Measurements from ENCODE around the gene KCNJ12. TPM values are rescaled to one million over a fixed set of nuclear protein-coding genes. Genes with fewer than 3 reads are reported as not detected.
"Not testable (repeated sequence)": the region's sequence is repeated elsewhere in the genome, so short reads cannot be mapped to it uniquely, and the experiment has no call there.

The KCNJ12 gene
- total RNA-seq, 1 donor = 1.7 TPM

DNA sequence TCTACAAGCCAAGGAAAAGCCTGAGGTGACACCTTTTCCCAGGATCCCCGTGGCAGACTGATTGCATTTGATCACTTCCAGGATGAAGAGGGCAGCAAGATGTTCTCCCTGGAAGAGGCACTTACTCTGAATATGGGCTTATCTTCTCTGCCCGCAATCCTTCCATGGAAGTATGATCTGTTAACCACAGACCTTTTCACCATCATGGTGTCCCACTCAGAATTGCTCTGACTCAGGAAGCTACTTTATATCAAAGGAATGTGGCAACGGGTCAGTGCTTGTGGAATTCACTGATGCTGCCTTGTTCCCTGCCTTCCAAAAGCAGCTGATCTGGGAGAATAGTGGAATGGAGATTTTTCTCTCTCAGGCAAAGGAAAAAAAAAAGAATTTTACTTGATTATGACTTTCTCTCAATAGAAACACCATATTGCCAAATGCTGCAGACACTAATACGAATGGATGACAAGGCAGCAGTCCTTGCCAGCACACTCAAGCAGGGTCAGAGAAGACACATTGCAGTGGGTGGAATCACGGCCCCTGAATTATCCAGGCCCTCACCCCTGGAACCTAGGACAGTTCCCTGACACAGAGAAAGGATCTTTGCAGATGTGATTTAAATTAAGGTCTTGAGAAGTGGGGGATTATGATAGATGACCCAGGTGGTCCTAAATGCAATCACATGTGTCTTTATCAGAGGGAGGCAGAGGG, 53.9 kb downstream of the KCNJ12 start:
- peak; percentile 60 for DNase-seq (ENCODE audit: low read depth)
- H3K4me3 ChIP-seq (ENCODE audit: low read depth, low read length) = not testable (repeated sequence)

DNA sequence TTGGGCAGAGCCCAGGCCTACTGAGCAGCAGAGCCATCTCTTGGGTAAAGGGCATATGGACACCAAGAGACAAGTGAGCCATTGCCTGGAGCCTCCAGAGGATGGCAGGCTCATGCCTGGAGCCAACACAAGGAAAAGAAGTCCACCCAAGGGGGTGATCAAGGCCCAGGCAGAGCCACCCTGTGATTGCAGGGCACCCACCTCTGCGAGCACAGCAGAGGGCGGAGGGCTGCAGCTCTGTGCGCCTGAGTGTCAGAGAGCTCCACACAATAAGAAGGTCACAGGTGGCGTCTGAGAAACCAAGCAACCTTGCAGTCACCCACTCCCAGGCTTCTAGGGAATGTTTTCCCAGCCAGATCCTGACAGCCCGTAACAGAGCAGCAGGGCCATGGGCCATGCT, 57.8 kb downstream of the KCNJ12 start:
- not testable (repeated sequence) for DNase-seq (ENCODE audit: low read depth); H3K4me3 ChIP-seq (ENCODE audit: low read depth, low read length)

DNA sequence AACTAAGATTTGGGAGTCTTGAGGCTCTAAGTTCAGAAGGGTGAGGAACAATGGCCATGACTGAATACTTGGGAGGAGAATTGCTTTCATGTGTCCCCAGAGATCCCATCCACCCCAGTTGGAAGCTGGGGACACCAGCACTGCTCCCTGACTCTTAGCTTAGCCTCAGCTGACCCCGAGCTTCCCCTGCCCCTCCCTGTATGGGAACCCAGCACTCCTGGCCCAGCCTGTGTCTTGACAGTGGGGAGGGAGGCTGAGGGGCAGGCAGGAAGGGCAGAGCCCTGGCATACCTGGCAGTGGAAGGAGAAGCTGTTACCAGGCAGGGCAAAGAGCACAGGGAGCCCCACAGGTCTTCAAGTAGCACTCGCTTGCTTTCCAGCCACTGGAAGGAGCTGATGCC, 58.8 kb downstream of the KCNJ12 start:
- not testable (repeated sequence) for H3K4me3 ChIP-seq (ENCODE audit: low read depth, low read length)

DNA sequence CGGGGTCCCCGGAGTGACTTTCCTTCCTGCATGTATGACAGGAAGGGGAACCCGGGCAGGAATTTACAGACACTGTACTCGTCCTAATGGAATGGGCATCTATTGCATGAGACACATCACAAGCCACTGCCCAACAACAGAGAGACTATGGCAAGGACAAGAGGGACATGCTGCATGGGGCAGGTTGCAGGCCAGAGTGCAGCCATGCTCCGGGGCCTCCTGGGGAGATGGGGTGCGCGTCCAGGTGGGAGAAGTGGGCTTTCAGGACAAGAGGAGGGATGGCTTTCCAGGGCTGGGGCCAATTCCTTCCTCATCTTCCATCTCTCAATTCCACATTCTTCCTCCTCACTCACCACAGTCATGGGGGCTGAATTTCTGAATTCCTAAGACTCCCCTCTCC, 60.3 kb downstream of the KCNJ12 start:
- DNase-seq (ENCODE audit: low read depth); H3K4me3 ChIP-seq (ENCODE audit: low read depth, low read length): not testable (repeated sequence)

More for the DNA sequence above, 58.8 kb downstream of the KCNJ12 start:
- not testable (repeated sequence) for DNase-seq (ENCODE audit: low read depth)

DNA sequence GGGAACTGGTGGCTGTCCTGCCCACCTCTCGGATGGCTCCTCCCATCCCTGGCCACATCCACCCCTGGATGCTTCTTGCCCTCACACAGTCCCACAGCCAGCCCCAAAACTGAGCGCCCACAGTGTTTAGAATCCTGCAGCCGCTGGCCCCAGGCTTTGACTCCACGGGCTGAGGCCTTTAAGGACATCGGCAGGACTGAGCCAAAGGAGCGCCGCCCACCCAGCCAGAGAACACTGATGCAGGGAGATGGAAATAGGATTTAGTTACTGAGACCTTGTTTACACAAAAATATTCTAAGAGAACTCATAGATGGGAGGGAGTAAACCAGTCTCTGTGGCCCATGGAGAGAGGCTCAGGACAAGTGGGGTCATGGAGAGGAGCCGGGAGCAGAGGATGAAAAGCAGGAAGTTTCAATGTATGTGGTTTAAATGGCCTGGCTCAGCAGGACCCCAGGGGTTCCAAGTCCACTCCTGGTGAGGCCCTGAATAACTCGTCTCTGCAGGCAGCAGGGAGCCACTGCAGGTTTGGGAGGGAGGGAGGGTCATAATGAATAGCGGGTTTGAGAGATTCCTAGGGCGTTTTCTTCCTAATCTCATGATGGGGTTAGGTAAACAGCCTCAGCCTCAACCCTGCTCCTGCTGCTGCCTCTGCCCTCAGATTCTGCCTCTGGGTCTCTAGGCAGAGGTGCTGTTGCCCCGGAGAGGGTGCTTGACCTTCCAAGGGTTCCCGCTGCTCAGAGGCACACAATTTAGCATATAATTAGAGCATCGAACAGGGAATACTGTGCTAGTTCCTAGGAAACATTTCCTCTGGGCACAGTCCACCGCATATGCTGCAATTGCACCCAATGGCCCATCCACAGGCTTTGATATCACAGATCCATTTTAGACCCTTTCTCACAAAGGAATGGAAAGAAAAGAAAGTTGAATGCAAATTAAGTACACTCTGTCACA, 61.0 kb downstream of the KCNJ12 start:
- not testable (repeated sequence) for DNase-seq (ENCODE audit: low read depth); H3K4me3 ChIP-seq (ENCODE audit: low read depth, low read length)

DNA sequence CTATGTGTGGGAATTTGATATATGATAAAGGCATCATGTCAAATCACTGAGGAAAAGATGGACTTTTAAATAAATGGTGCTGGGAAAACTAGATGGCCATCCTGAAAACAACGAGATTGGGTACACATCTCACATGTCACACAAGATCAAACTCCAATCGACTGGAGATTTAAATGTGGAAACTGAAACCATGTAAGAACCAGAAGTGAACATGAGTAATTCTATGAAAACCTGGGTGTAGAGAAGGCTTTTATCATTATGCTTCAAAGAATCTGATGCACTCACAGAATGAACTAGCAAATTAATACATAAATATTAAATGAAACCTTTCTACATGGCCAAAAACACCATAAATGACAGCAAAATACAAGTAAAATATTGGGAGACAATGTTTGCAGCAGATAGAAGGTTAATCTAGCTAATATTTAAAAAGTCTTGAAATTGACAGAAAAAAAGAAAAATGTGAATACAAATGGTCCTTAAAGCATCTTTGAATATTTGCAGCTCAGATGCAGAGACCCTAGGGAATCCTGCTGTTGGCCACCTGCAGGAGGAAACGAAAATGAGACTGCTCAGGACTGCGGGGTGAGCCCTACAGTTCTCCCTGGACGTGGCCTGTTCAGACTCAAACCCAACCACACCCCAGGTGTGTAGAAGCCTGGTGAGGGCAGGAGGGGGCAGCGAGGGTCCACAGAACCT, 62.3 kb downstream of the KCNJ12 start:
- not testable (repeated sequence) for DNase-seq (ENCODE audit: low read depth); H3K4me3 ChIP-seq (ENCODE audit: low read depth, low read length)

DNA sequence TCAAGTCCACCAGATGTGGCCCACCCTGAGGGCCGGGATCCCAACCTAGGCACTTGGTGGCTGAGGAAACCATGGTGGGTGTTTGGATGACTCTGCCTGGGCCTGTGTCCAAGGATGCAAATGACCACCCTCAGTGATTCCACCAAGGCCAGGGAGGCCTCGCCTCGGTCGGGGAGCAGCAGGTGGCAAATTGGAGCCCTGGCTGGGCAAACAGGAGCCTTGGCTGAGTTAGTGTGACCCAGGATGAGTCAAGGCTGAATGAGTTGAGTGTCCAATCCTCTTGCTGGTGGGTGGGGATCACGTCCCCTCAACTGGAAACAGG, 62.8 kb downstream of the KCNJ12 start:
- not testable (repeated sequence) for H3K4me3 ChIP-seq (ENCODE audit: low read depth, low read length)

DNA sequence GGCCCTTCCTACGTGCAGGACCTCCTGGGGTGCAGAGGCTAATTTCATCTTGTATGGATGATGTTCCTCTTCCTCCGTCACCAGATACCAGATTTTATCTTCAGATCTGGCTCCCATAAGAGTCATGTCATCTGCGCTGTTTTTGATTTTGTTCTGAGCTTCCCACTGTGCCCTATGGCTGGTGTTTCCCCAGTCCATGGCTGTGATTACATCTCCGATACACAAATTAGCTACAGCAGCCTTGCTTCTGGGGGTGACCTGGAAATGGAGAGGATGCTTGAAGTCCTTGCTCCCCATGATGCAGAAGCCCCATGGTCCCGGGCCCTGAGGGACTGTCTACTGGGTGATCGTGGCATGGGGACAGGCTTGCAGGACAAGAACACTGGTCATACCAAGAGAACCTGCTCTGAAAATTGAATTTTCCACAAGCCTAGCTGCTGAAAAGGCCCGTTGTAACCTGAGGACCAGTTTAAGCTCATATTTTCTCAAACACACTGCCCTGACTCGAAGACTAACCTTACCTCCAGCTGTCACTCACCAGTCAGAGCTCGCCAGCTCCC, 69.0 kb downstream of the KCNJ12 start:
- no peak overlapping the region for H3K4me3 ChIP-seq (ENCODE audit: low read depth, low read length)
- TF ChIP-seq, protein P1, sequence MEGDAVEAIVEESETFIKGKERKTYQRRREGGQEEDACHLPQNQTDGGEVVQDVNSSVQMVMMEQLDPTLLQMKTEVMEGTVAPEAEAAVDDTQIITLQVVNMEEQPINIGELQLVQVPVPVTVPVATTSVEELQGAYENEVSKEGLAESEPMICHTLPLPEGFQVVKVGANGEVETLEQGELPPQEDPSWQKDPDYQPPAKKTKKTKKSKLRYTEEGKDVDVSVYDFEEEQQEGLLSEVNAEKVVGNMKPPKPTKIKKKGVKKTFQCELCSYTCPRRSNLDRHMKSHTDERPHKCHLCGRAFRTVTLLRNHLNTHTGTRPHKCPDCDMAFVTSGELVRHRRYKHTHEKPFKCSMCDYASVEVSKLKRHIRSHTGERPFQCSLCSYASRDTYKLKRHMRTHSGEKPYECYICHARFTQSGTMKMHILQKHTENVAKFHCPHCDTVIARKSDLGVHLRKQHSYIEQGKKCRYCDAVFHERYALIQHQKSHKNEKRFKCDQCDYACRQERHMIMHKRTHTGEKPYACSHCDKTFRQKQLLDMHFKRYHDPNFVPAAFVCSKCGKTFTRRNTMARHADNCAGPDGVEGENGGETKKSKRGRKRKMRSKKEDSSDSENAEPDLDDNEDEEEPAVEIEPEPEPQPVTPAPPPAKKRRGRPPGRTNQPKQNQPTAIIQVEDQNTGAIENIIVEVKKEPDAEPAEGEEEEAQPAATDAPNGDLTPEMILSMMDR (IDR thresholded peaks at IDR 0.05; ENCODE audit: insufficient read depth, low read length) = no peak
- no peak for DNase-seq (ENCODE audit: low read depth)

More for the DNA sequence above, 62.8 kb downstream of the KCNJ12 start:
- DNase-seq (ENCODE audit: low read depth) = not testable (repeated sequence)

DNA sequence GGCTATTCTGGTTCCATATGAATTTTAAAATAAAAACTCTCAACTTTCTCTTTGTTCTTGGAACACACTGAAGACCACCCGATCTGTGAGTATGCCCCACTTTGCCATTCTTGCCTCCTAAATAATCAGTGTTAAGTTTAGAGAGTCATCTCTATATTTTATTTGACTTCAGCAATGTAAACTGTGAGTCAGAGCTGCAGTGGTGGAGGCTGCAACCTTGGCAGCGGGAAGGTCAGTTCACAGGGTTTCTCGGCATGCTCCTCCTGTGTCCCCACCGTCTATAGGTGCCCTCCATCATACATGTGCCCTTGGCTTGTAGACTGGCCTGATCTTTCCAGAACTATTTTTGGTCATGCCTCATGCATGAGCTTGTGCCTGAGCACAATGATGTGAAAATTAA, 71.4 kb downstream of the KCNJ12 start:
- DNase-seq (ENCODE audit: low read depth); H3K4me3 ChIP-seq (ENCODE audit: low read depth, low read length): not testable (repeated sequence)

DNA sequence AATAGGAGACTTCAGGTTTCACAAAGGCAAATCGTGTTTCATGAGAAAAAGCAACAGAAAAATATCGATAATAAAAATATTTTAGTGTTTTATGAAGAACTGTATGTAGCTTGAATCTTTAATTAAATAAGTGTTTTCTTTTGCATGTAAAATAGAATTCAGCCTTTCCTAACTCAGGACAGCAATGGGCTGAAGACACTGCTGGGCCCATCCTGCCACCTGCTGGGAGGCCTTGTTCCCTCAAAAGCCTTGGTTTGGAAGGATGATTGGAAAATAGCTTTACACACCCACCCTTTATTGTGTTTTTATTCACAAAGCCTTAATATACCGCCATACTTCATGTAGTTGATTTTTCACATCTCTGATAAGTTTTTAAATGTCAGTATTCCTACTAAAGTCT, 73.7 kb downstream of the KCNJ12 start:
- not testable (repeated sequence) for H3K4me3 ChIP-seq (ENCODE audit: low read depth, low read length)
- TF ChIP-seq, protein P1 (IDR thresholded peaks at IDR 0.05; ENCODE audit: insufficient read depth, low read length) = peak; percentile 25
- DNase-seq (ENCODE audit: low read depth) = peak; percentile 16

DNA sequence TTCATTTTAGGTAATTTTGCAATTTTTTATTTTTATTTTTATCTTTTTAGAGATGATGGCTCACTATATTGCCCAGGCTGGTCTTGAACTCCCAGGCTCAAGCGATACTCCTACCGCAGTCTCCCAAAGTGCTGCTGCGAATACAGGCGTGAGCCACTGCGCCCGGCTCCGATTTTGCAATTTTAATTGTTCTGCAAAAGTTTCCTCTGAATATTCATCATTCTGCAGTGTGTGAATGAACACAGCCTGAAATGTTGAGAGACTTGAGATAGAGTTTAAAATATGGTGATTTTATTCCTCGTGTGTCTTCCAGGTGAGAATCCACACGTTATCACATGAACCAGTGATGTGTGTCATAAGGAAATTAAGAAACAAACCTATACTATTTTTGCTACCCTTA, 75.8 kb downstream of the KCNJ12 start:
- TF ChIP-seq, protein P1 (IDR thresholded peaks at IDR 0.05; ENCODE audit: insufficient read depth, low read length) = no peak
- no peak for DNase-seq (ENCODE audit: low read depth)
- H3K4me3 ChIP-seq (ENCODE audit: low read depth, low read length) = no peak overlapping the region

Measured in fibroblast of the aortic adventitia (primary cell).